PC-9 (cell line): ENCODE measurements around the gene METTL16. TPM values are rescaled to one million over a fixed set of nuclear protein-coding genes. Genes with fewer than 3 reads are reported as not detected.

Source experiments
- BruUV-seq: library from RNA; stranded (reverse); fragments of 400-500 nt; replicated peaks from 2 replicates; lab custom pipeline; 2021; lab: Mats Ljungman, UMichigan
- CTCF ChIA-PET: fragments of 300-600 bp; sonication (Branson Sonifier 250); formaldehyde crosslinking; loops from one replicate; lab custom pipeline; 2022; ENCODE audit warnings: antibody characterized with exemption; lab: Charles Lee
- POLR2A ChIA-PET: fragments of 300-600 bp; sonication (Branson Sonifier 250); formaldehyde crosslinking; loops from one replicate; lab custom pipeline; 2022; ENCODE audit warnings: antibody characterized with exemption; ENCODE audit not compliant: unreplicated experiment; lab: Charles Lee
- DNase-seq, 2 experiments: peaks; one replicate each; pipeline versions ENCODE4 v3.0.0 to v3.0.0-alpha.2; 2015 to 2022; ENCODE audit warnings: mixed read lengths in 1 of 2
- H2AFZ ChIP-seq: fragments of 200-600 bp; sonication (generic); 2 replicates; pipeline ENCODE4 v1.8.1; 2017; ENCODE audit warnings: antibody characterized with exemption
- H3F3A ChIP-seq: fragments of 200-600 bp; sonication (generic); 2 replicates; pipeline ENCODE4 v1.8.1; 2017; ENCODE audit warnings: antibody characterized with exemption, mild to moderate bottlenecking, low read depth; ENCODE audit not compliant: insufficient read depth
- H3K27ac ChIP-seq: fragments of 200-600 bp; sonication (generic); 2 replicates; pipeline ENCODE4 v1.6.1; 2016; ENCODE audit warnings: mixed run types
- H3K27me3 ChIP-seq: fragments of 200-600 bp; sonication (generic); 2 replicates; pipeline ENCODE4 v1.6.1; 2016; ENCODE audit warnings: low read depth, mixed run types; ENCODE audit not compliant: insufficient read depth
- H3K36me3 ChIP-seq: fragments of 200-600 bp; sonication (generic); 2 replicates; pipeline ENCODE4 v1.6.1; 2016; ENCODE audit warnings: low read depth, mixed run types
- H3K4me1 ChIP-seq: fragments of 200-600 bp; sonication (generic); replicated peaks from 2 replicates; pipeline ENCODE4 v1.6.1; 2016; ENCODE audit warnings: mixed run types; ENCODE audit not compliant: insufficient read depth
- H3K4me2 ChIP-seq: fragments of 200-600 bp; sonication (generic); 2 replicates; pipeline ENCODE4 v1.6.1; 2017; ENCODE audit warnings: mixed run types
- H3K4me3 ChIP-seq: fragments of 200-600 bp; sonication (generic); 2 replicates; pipeline ENCODE4 v1.6.1; 2016; ENCODE audit warnings: mixed run types
- H3K79me2 ChIP-seq: fragments of 200-600 bp; sonication (generic); 2 replicates; pipeline ENCODE4 v1.6.1; 2017; ENCODE audit warnings: low read depth, mixed run types
- H3K9me2 ChIP-seq: fragments of 200-600 bp; sonication (generic); 2 replicates; pipeline ENCODE4 v1.8.1; 2017; ENCODE audit warnings: mild to moderate bottlenecking; ENCODE audit not compliant: insufficient read depth
- H3K9me3 ChIP-seq: fragments of 200-600 bp; sonication (generic); 2 replicates; pipeline ENCODE4 v1.8.1; 2016; ENCODE audit warnings: low read depth; ENCODE audit not compliant: insufficient read depth
- H4K20me1 ChIP-seq: fragments of 200-600 bp; sonication (generic); 2 replicates; pipeline ENCODE4 v1.8.1; 2017; ENCODE audit not compliant: insufficient read depth
- EZH2 ChIP-seq: fragments of 200-600 bp; sonication (generic); IDR thresholded peaks from 2 replicates; pipeline ENCODE4 v1.8.0; 2017; ENCODE audit warnings: antibody characterized with exemption, low read depth
- intact Hi-C: fragments of 100-400 bp; cut with micrococcal nuclease; formaldehyde crosslinking; loops from one replicate; pipeline ENCODE4 v1.10.0; 2022; ENCODE audit not compliant: unreplicated experiment
- total RNA-seq: library from RNA; stranded (reverse); gene quantifications from 2 replicates; pipeline ENCODE4 v1.2.3, GENCODE V29; 2021
- TF ChIP-seq, protein P1 (sequence below): fragments of 200-600 bp; sonication (generic); conservative IDR thresholded peaks from 2 replicates; pipeline ENCODE4 v1.6.1; 2017; ENCODE audit warnings: mixed run types, antibody characterized with exemption, mild to moderate bottlenecking, moderate library complexity

The METTL16 gene
- total RNA-seq, 1 experiment from 2014 or later, result 46.2 TPM

- H3K4me2 ChIP-seq, result no peak overlapping the region
- no peak overlapping the region for H3K27ac ChIP-seq
- POLR2A ChIA-PET, result no interaction called here
- no peaks in the 10 kb centered on the region for H3K79me2 ChIP-seq
- intact Hi-C loops, result no loop called here
- BruUV-seq, result no TSS peak
- TF ChIP-seq, protein P1, sequence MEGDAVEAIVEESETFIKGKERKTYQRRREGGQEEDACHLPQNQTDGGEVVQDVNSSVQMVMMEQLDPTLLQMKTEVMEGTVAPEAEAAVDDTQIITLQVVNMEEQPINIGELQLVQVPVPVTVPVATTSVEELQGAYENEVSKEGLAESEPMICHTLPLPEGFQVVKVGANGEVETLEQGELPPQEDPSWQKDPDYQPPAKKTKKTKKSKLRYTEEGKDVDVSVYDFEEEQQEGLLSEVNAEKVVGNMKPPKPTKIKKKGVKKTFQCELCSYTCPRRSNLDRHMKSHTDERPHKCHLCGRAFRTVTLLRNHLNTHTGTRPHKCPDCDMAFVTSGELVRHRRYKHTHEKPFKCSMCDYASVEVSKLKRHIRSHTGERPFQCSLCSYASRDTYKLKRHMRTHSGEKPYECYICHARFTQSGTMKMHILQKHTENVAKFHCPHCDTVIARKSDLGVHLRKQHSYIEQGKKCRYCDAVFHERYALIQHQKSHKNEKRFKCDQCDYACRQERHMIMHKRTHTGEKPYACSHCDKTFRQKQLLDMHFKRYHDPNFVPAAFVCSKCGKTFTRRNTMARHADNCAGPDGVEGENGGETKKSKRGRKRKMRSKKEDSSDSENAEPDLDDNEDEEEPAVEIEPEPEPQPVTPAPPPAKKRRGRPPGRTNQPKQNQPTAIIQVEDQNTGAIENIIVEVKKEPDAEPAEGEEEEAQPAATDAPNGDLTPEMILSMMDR, result 0 out of 2 replicates have a peak, but pooled peaks have one; percentile 30
- no peak for TF ChIP-seq EZH2
- H3K9me2 ChIP-seq, result no peaks in the 10 kb centered on the region
- H3K4me3 ChIP-seq, result no peak overlapping the region
- no peak for DNase-seq
- H3F3A ChIP-seq, result no peaks in the 10 kb centered on the region
- H3K9me3 ChIP-seq, result no peaks in the 10 kb centered on the region
- H4K20me1 ChIP-seq, result no peaks in the 10 kb centered on the region
- no peaks in the 10 kb centered on the region for H3K4me1 ChIP-seq
- CTCF ChIA-PET, result interaction anchor here (0.5 to 0.7 kb wide), 2 partner anchors 28 to 244 kb away, joined by 5 to 8 read pairs; no protein-coding TSS in a partner anchor
- no peak overlapping the region for H2AFZ ChIP-seq
- H3K36me3 ChIP-seq, result no peaks in the 10 kb centered on the region
- H3K27me3 ChIP-seq, result no peaks in the 10 kb centered on the region
These were observed 144.8 kb downstream of the METTL16 start for GRCh38 chr17:2366747-2367494.

Other genes starting within 250 kb of the METTL16 start
- 43.1 and 49.4 TPM in 2 replicates for gene SMG6, start 208.1 kb downstream of the METTL16 start, total RNA-seq
- gene SRR, start 207.9 kb downstream of the METTL16 start, total RNA-seq, result 41.8 and 52.3 TPM in 2 replicates
- 42.3 and 42.5 TPM in 2 replicates for gene TSR1, start 175.4 kb downstream of the METTL16 start, total RNA-seq
- gene SGSM2, start 174.4 kb downstream of the METTL16 start, total RNA-seq, result 62.0 and 65.7 TPM in 2 replicates
- 60.7 and 72.3 TPM in 2 replicates for gene MNT, start 110.8 kb downstream of the METTL16 start, total RNA-seq
- 152 and 159 TPM in 2 replicates for gene PAFAH1B1, start 81.8 kb upstream of the METTL16 start, total RNA-seq
- gene CLUH, start 199.9 kb upstream of the METTL16 start, total RNA-seq, result 142 and 165 TPM in 2 replicates
- gene CCDC92B, start 237.8 kb upstream of the METTL16 start, total RNA-seq, result 1.9 and 3.0 TPM in 2 replicates